Measurements from ENCODE around the gene BARX2. TPM values are rescaled to one million over a fixed set of nuclear protein-coding genes. Genes with fewer than 3 reads are reported as not detected.

BARX2 gene
- total and polyA plus RNA-seq, 2 donors (not counting 3 experiments of a cell fraction or from before 2014, with no cell fraction given) = not detected

GRCh38 chr11:129417458-129417857 is 41.8 kb downstream of the BARX2 start:
- no peak overlapping the region for H2AFZ ChIP-seq (ENCODE audit: low read depth, low read length)
- no peak overlapping the region for H3K4me2 ChIP-seq (ENCODE audit: insufficient read depth, low read length)
- ChIA-PET CTCF (no interaction called here), POLR2A (no interaction called here)
- no peaks in the 10 kb centered on the region for H3K9me1 ChIP-seq (replicated peaks; ENCODE audit: control insufficient read depth, extremely low read depth, insufficient read depth, low read length)
- no peaks in the 10 kb centered on the region for H3K79me2 ChIP-seq (ENCODE audit: control insufficient read depth, insufficient read depth, low read length)
- H3K4me3 ChIP-seq (replicated peaks in 1 of 3; ENCODE audit: insufficient read depth in 1 of 3, low read depth in 1 of 3, low read length in 3 of 3) = no peak overlapping the region
- dilution Hi-C loops (cut with MboI; ENCODE audit: extremely low pct_ligation_motif_present, low sequenced_read_pairs) = no loop called here
- H3K9ac ChIP-seq (replicated peaks; ENCODE audit: extremely low read depth, insufficient read depth, low read length) = no peak overlapping the region
- no TSS peak for BruUV-seq (replicated peaks)
- H3K36me3 ChIP-seq (ENCODE audit: control insufficient read depth in 2 of 2, extremely low read depth in 1 of 2, insufficient read depth in 2 of 2, low read length in 2 of 2) = no peaks in the 10 kb centered on the region
- intact Hi-C loops (cut with micrococcal nuclease) = no loop called here
- H3K4me1 ChIP-seq (ENCODE audit: control insufficient read depth, extremely low read depth, insufficient read depth, low read length) = no peaks in the 10 kb centered on the region
- H3K27me3 ChIP-seq (ENCODE audit: control insufficient read depth in 2 of 2, insufficient read depth in 2 of 2, low read length in 2 of 2) = no peaks in the 10 kb centered on the region
- no peak overlapping the region for H3K27ac ChIP-seq (ENCODE audit: insufficient read depth, low read depth, low read length)
- FAIRE-seq = no peak
- DNase-seq (ENCODE audit: low read depth, low spot score) = no peak
- H4K20me1 ChIP-seq (replicated peaks; ENCODE audit: control insufficient read depth, extremely low read depth, insufficient read depth, low read length) = no peaks in the 10 kb centered on the region
- no peaks in the 10 kb centered on the region for H3K9me3 ChIP-seq (replicated peaks; ENCODE audit: control insufficient read depth, insufficient read depth, low read length)
- TF ChIP-seq MYC (IDR thresholded peaks at IDR 0.05; ENCODE audit: low read depth, low read length) = no peak
- no peak for TF ChIP-seq CTCF (IDR thresholded peaks at IDR 0.05; ENCODE audit: extremely low read depth in 1 of 2, insufficient read depth in 1 of 2, low read depth in 1 of 2, low read length in 2 of 2)
- no peak for TF ChIP-seq FOS (IDR thresholded peaks at IDR 0.05; ENCODE audit: borderline replicate concordance, insufficient read depth, low read length)

- intact Hi-C loops (cut with micrococcal nuclease) = no loop called here
- Histone ChIP-seq H3K9me3 (replicated peaks; ENCODE audit: control insufficient read depth, insufficient read depth, low read length) (no peaks in the 10 kb centered on the region), H4K20me1 (replicated peaks; ENCODE audit: control insufficient read depth, extremely low read depth, insufficient read depth, low read length) (no peaks in the 10 kb centered on the region), H3K4me3 (replicated peaks in 1 of 3; ENCODE audit: insufficient read depth in 1 of 3, low read depth in 1 of 3, low read length in 3 of 3) (no peak overlapping the region), H3K9ac (replicated peaks; ENCODE audit: extremely low read depth, insufficient read depth, low read length) (no peak overlapping the region), H3K79me2 (ENCODE audit: control insufficient read depth, insufficient read depth, low read length) (no peaks in the 10 kb centered on the region), H3K9me1 (replicated peaks; ENCODE audit: control insufficient read depth, extremely low read depth, insufficient read depth, low read length) (no peaks in the 10 kb centered on the region), H3K27me3 (ENCODE audit: control insufficient read depth in 2 of 2, insufficient read depth in 2 of 2, low read length in 2 of 2) (no peaks in the 10 kb centered on the region), H3K27ac (ENCODE audit: insufficient read depth, low read depth, low read length) (no peak overlapping the region), H3K4me1 (ENCODE audit: control insufficient read depth, extremely low read depth, insufficient read depth, low read length) (no peaks in the 10 kb centered on the region), H2AFZ (ENCODE audit: low read depth, low read length) (no peak overlapping the region), H3K4me2 (ENCODE audit: insufficient read depth, low read length) (no peak overlapping the region), H3K36me3 (ENCODE audit: control insufficient read depth in 2 of 2, extremely low read depth in 1 of 2, insufficient read depth in 2 of 2, low read length in 2 of 2) (no peaks in the 10 kb centered on the region)
- ChIA-PET POLR2A (no interaction called here), CTCF (no interaction called here)
- dilution Hi-C loops (cut with MboI; ENCODE audit: extremely low pct_ligation_motif_present, low sequenced_read_pairs) = no loop called here
- DNase-seq (ENCODE audit: low read depth, low spot score) (no peak), FAIRE-seq (no peak)
- no TSS peak for BruUV-seq (replicated peaks)
- TF ChIP-seq POLR2AphosphoS5 (IDR thresholded peaks at IDR 0.05; ENCODE audit: insufficient read depth, low read depth, low read length) (no peak), MYC (IDR thresholded peaks at IDR 0.05; ENCODE audit: low read depth, low read length) (no peak), FOS (IDR thresholded peaks at IDR 0.05; ENCODE audit: borderline replicate concordance, insufficient read depth, low read length) (no peak), CTCF (IDR thresholded peaks at IDR 0.05; ENCODE audit: extremely low read depth in 1 of 2, insufficient read depth in 1 of 2, low read depth in 1 of 2, low read length in 2 of 2) (no peak), EZH2 (IDR thresholded peaks at IDR 0.05; ENCODE audit: borderline replicate concordance, low read depth, low read length, severe bottlenecking) (no peak), JUN (IDR thresholded peaks at IDR 0.05; ENCODE audit: borderline replicate concordance, insufficient read depth, insufficient read length, low read depth) (no peak), GATA2 (IDR thresholded peaks at IDR 0.05; ENCODE audit: insufficient read depth, insufficient read length, low read depth, low read length) (no peak), POLR2A (IDR thresholded peaks at IDR 0.05; ENCODE audit: low read depth, low read length) (no peak)
- TF ChIP-seq, protein P1, sequence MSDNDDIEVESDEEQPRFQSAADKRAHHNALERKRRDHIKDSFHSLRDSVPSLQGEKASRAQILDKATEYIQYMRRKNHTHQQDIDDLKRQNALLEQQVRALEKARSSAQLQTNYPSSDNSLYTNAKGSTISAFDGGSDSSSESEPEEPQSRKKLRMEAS (IDR thresholded peaks at IDR 0.05; ENCODE audit: insufficient read depth, insufficient read length) = no peak
Measured at GRCh38 chr11:129418039-129418438, 42.4 kb downstream of the BARX2 start.

Data from endothelial cell of umbilical vein (primary cell).